NCI-H345 treated with DMSO at 0.1 percent for 48 hours (cell line): Measurements from ENCODE around the gene ITSN2.
"Not testable (repeated sequence)": the region's sequence is repeated elsewhere in the genome, so short reads cannot be mapped to it uniquely, and the experiment has no call there.

Source experiments
- DNase-seq: peaks from one replicate; lab custom pipeline; 2025; ENCODE audit not compliant: unreplicated experiment; lab: John Stamatoyannopoulos, UW

The ITSN2 gene

DNA sequence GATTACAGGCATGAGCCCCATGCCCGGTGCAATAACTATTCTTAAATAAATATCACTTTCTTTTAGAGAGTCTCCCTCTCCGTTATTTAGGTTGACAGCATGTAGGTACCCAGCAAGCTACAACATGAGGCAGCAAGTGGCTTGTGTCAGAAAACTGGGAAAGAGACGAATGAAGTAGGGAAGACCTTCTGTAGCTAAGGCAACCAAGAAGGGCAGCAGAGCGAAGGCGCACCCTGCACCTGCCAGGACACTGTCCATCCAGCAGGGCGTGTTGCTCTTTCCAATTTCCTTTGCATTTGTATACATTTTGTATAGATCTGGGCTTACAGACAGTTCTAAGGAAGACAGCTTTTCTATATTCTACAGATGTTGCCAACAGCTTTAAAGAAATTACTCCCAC lies 137.4 kb downstream of the ITSN2 start:
- no peak for DNase-seq

DNA sequence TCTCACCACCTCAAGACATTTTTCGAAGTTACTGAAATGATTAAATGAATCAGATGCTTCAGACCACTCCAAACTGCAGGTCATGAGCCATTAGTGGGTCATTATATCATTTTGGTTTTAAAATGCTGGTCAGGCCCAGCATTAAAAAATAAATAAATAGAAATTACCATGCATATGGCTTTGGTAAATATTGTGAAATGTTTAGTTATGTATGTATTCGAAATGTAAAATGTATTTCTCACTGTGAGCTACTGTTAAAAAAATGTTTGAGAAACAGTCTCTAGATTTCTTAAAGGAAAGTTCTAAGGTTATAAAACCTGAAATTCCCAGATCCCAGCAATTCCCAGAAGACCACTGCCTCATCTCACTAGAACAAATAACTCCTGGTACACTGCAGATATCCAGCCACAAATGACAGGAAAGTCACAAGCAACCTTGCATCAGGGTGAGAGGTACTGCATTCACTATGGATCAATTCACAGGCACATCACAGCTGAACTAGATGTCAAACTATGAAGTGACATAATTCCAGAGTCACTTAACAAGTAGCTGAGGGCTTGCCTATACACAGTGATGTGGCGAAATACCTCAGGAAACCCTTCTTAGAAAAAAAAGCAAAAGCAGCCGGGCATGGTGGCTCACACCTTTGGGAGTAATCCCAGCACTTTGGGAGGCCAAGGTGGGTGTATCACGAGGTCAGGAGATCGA lies 138.8 kb downstream of the ITSN2 start:
- DNase-seq, result no peak

- DNase-seq, result no peak
These were observed 139.6 kb downstream of the ITSN2 start for GRCh38 chr2:24220554-24221291.

GRCh38 chr2:24214880-24215279 lies 145.5 kb downstream of the ITSN2 start:
- no peak for DNase-seq

DNA sequence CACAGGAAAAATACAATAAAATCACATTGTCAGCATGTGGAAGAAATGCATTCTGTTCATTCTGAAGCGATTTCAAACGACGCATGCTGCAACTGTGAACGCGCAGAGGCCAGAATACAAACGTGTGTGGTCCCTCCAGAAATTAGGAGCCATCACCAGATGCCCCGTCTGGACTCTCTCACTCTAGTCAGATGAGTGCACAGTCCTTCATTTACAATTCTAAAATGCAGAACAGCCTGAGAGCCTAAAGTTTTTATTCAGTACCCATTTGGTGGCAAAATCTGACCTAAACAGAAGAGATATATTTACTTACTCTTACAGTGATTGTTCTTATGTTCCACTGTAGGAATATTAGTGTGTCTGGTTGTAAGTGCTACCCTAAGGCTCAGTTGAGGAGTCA lies 148.9 kb downstream of the ITSN2 start:
- DNase-seq, result no peak

- no peak for DNase-seq
These were observed 149.6 kb downstream of the ITSN2 start for GRCh38 chr2:24210723-24211122.

GRCh38 chr2:24210106-24210455 lies 150.3 kb downstream of the ITSN2 start:
- DNase-seq, result no peak

GRCh38 chr2:24209389-24210105 lies 150.8 kb downstream of the ITSN2 start:
- DNase-seq, result no peak

- no peak for DNase-seq
These were observed 151.8 kb downstream of the ITSN2 start for GRCh38 chr2:24208490-24208889.

DNA sequence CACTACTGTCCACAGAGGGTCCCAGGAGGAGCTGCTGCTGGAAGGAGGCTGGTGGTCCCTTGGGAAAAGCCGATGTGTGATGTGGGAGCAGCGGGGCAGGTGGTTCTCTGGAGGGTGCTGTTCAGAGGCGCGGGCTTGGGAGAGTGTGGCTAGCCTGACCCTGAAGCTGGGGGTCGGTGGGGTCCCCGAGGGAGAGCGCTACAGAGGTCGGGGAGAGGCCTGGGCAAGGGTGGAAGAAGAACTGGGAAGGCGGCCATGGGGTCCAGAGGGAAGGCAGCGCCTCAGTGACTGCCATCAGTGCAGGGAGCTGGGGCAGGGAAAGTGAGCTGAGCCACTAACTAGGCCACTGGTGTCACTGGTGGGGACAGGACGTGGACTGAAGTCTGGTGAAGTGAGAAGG lies 153.0 kb downstream of the ITSN2 start:
- no peak for DNase-seq

DNA sequence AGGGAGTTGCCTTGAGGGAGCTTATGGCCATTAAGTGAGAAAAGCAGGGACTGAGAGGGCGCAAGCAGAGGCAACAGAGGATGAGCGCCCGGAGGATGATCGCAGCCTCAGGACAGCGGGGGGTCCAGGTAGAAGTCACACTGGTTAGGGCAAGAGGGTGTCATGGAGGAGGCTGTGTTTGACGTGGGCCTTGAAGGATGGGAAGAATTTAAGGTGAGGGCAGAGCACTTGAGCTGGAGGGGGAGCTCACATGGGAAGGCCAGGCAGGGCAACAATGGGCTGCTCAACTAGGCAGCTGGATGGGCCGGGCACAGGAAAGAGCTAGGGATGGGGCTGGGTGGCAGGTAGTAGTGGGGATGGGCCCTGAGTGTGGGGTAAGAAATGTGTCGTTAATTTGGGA lies 153.6 kb downstream of the ITSN2 start:
- no peak for DNase-seq

GRCh38 chr2:24206242-24206641 lies 154.1 kb downstream of the ITSN2 start:
- no peak for DNase-seq

- no peak for DNase-seq
These were observed 155.2 kb downstream of the ITSN2 start for GRCh38 chr2:24205131-24205530.

DNA sequence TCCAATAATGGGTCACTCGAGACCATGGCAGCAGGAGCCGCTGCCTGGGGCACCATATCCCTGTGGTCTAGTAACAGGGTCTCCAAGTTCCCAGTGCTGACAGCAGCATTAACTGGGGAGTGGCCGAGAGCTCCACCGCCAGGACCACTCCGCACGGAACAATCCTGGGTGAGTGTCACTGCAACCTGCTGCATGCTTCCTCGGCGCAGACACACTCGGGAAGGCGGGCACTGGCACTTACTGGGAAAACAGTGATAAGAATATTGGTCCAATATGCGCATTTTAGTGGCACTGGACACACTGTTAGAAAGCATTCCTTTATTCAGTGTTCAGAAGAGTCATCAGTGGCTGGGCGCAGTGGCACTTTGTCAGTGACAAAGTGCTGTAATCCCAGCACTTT lies 155.8 kb downstream of the ITSN2 start:
- no peak for DNase-seq

- DNase-seq, result no peak
These were observed 156.6 kb downstream of the ITSN2 start for GRCh38 chr2:24203787-24204150.

DNA sequence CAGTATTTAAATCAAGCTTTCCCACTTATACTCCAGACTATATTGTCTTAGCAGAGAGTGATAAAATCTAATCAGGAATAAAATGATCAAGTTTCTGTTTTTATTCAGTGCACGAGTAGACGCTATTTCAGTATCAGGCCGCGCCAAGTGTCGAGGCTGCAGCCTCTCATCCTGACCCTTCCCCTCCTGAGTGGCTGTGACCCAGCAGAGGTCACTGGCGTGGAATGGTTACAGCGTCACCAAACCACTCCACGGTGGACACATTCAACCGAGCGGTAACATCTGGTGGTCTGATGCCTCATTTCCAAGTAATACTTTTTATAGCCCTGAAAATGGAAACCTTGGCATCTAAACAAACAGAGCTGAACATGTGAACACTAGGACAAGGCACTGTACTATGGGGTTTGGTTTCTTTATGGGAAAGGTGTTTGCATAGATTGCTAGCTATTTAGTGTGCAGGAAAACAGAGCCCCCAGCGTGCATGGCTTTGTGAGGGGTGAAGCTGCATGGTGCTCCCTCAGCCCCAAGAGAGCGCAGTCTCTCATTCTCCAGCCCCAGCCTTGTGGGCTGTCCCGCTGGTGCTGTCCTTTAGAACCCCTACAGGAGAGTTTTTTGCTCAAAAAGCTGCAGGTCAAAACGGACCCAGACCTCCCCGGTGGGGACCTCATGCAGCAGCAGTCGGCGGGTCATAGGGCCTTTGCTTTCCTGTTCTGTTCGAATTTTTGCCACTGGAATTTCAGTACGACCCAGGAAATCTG lies 157.1 kb downstream of the ITSN2 start:
- DNase-seq, result no peak

GRCh38 chr2:24200799-24201198 lies 159.5 kb downstream of the ITSN2 start:
- DNase-seq, result no peak

GRCh38 chr2:24199968-24200590 lies 160.3 kb downstream of the ITSN2 start:
- no peak for DNase-seq

DNA sequence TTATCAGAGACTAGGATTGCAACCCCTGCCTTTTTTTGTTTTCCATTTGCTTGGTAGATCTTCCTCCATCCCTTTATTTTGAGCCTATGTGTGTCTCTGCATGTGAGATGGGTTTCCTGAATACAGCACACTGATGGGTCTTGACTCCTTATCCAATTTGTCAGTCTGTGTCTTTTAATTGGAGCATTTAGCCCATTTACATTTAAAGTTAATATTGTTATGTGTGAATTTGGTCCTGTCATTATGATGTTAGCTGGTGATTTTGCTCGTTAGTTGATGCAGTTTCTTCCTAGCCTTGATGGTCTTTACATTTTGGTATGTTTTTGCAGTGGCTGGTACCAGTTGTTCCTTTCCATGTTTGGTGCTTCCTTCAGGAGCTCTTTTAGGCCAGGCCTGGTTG lies 163.1 kb downstream of the ITSN2 start:
- not testable (repeated sequence) for DNase-seq

- DNase-seq, result no peak
These were observed 168.5 kb downstream of the ITSN2 start for GRCh38 chr2:24191848-24192247.

- no peak for DNase-seq
These were observed 169.2 kb downstream of the ITSN2 start for GRCh38 chr2:24191156-24191555.
